ENCODE data around the gene RETREG2. TPM values are rescaled to one million over a fixed set of nuclear protein-coding genes. Genes with fewer than 3 reads are reported as not detected.

RETREG2 gene
- total and polyA plus RNA-seq, 2 of the 8 experiments (the other 6 are each of a cell fraction or from before 2014, with no cell fraction given), result 51.3 to 67.4 TPM

DNA sequence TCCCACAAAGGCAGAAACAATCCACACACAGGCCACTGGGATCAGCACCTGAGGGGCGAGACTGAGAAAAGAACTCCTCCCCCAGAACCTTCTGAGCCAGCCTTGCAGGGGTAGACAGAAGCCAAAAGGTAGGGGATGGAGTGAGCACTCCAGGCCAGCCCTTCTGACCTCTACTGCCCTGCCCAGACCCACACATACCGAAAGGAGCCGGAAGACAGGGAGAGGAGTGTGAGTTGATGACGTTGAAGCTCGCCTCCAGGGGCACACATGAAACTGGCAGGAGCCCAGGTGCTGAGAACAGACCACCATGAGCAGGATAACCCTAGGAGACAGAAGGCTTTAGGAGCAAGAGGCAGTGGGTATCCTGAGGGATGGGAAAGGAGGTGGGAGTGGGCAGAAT, 10.1 kb upstream of the RETREG2 start:
- 80% methylated on average over 5 of the region's 5 CpGs; no CpG with 5 or more reads in 1 of the 2 experiments for WGBS, 2 experiments (ENCODE audit: extremely low coverage in 1 of 2, insufficient coverage in 1 of 2, insufficient read length in 1 of 2, insufficient replicate concordance in 2 of 2, low coverage in 1 of 2, low lambda C conversion rate in 2 of 2, missing lambda C conversion rate in 1 of 2)
- ChIA-PET CTCF (ENCODE audit: partially characterized antibody) (interaction anchor here (0.8 kb wide), 1 partner anchor 9 kb away, joined by 3 read pairs; no protein-coding TSS in a partner anchor), POLR2A (ENCODE audit: partially characterized antibody) (no interaction called here)
- no peak overlapping the region for H2BK5ac ChIP-seq (ENCODE audit: low read depth, low read length)
- H3K4me1 ChIP-seq (replicated peaks in 1 of 4; ENCODE audit: control insufficient read depth in 3 of 4, insufficient read depth in 4 of 4, low read length in 3 of 4), result no peaks in the 10 kb centered on the region
- no peak overlapping the region for H2AK5ac ChIP-seq (ENCODE audit: low read depth, low read length)
- H3K18ac ChIP-seq (ENCODE audit: extremely low read depth, low read length), result no peak overlapping the region
- no peaks in the 10 kb centered on the region for H3K23me2 ChIP-seq (ENCODE audit: low read depth, low read length)
- H2BK12ac ChIP-seq (ENCODE audit: low read depth, low read length), result no peak overlapping the region
- H3K23ac ChIP-seq (ENCODE audit: insufficient read length), result no peak overlapping the region
- no peak overlapping the region for H3K27ac ChIP-seq (ENCODE audit: low read depth, low read length)
- H3K4me3 ChIP-seq (ENCODE audit: extremely low read depth in 1 of 4, insufficient read depth in 2 of 4, low read depth in 3 of 4, low read length in 4 of 4), result no peak overlapping the region
- no peak overlapping the region for H3K4me2 ChIP-seq (ENCODE audit: insufficient read depth in 1 of 2, low read depth in 2 of 2, low read length in 2 of 2)
- no peak overlapping the region for H3K56ac ChIP-seq (replicated peaks; ENCODE audit: insufficient read length, low read depth, low read length)
- no peaks in the 10 kb centered on the region for H3K79me2 ChIP-seq (ENCODE audit: control insufficient read depth in 1 of 2, insufficient read depth in 2 of 2, low read length in 2 of 2)
- H3K9ac ChIP-seq (replicated peaks in 1 of 4; ENCODE audit: extremely low read depth in 1 of 4, low read depth in 3 of 4, low read length in 3 of 4), result no peak overlapping the region
- no peak overlapping the region for H4K5ac ChIP-seq (ENCODE audit: insufficient read length, low read depth, low read length)
- no peaks in the 10 kb centered on the region for H3K9me3 ChIP-seq (ENCODE audit: insufficient read depth in 2 of 2, low read depth in 1 of 2, low read length in 1 of 2)
- no peak overlapping the region; the same call in 1 of the 2 replicates for H4K8ac ChIP-seq (ENCODE audit: extremely low read depth, insufficient read depth, low read length)
- no peak overlapping the region for H3K14ac ChIP-seq (ENCODE audit: insufficient read length)
- H3K27me3 ChIP-seq (replicated peaks in 1 of 4; ENCODE audit: control insufficient read depth in 3 of 4, extremely low read depth in 1 of 4, insufficient read depth in 3 of 4, low read length in 3 of 4), result no peaks in the 10 kb centered on the region; a peak in 1 of 7 replicates
- H4K20me1 ChIP-seq (replicated peaks in 1 of 2; ENCODE audit: control insufficient read depth in 1 of 2, insufficient read depth in 2 of 2, low read length in 2 of 2), result peaks cover 0 to 4% of the 10 kb centered on the region in 2 experiments
- H4K91ac ChIP-seq (replicated peaks; ENCODE audit: insufficient read length, low read length), result no peak overlapping the region
- no peak for DNase-seq (ENCODE audit: low read depth in 1 of 2, low spot score in 2 of 2)
- FAIRE-seq, result no peak
- TF ChIP-seq TCF12 (IDR thresholded peaks at IDR 0.05; ENCODE audit: low read depth, low read length), result no peak
- no peak for TF ChIP-seq BACH1 (IDR thresholded peaks at IDR 0.05; ENCODE audit: low read length)
- TF ChIP-seq SP2 (IDR thresholded peaks at IDR 0.05; ENCODE audit: low read length), result no peak
- TF ChIP-seq NRF1 (IDR thresholded peaks at IDR 0.05; ENCODE audit: low read depth, low read length), result no peak
- no peak for TF ChIP-seq TBP (IDR thresholded peaks at IDR 0.05; ENCODE audit: low read depth, low read length)
- no peak for TF ChIP-seq SIX5 (IDR thresholded peaks at IDR 0.05; ENCODE audit: low read depth, low read length)
- TF ChIP-seq, protein P1, sequence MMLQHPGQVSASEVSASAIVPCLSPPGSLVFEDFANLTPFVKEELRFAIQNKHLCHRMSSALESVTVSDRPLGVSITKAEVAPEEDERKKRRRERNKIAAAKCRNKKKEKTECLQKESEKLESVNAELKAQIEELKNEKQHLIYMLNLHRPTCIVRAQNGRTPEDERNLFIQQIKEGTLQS (IDR thresholded peaks at IDR 0.05; ENCODE audit: insufficient read depth, low read depth, low read length), result no peak
- TF ChIP-seq KDM1A (IDR thresholded peaks at IDR 0.05; ENCODE audit: borderline replicate concordance, low read length), result no peak
- no peak for TF ChIP-seq NANOG (IDR thresholded peaks at IDR 0.05; ENCODE audit: insufficient read depth, low read depth, low read length, poor library complexity, severe bottlenecking)
- TF ChIP-seq RAD21 (IDR thresholded peaks at IDR 0.05 in 1 of 2, conservative IDR thresholded peaks at IDR 0.05 in 1 of 2; ENCODE audit: low read depth in 2 of 2, low read length in 2 of 2), result no peak
- no peak for TF ChIP-seq TAF7 (optimal IDR thresholded peaks at IDR 0.05; ENCODE audit: borderline replicate concordance, low read depth, low read length)
- TF ChIP-seq SAP30 (IDR thresholded peaks at IDR 0.05; ENCODE audit: insufficient read depth, insufficient replicate concordance, low read length), result no peak
- H2BK15ac ChIP-seq (ENCODE audit: low read length), result no peak overlapping the region; the same call in 1 of the 2 replicates
- peaks cover 0 to 2% (median 0%) of the 10 kb centered on the region in 4 experiments; a peak in 2 of 8 replicates for H3K36me3 ChIP-seq (ENCODE audit: control insufficient read depth in 2 of 4, insufficient read depth in 4 of 4, low read length in 3 of 4)
- H2BK20ac ChIP-seq (ENCODE audit: low read length), result no peak overlapping the region
- H3K4ac ChIP-seq (replicated peaks; ENCODE audit: insufficient read length, low read depth, low read length), result no peak overlapping the region
- H2BK120ac ChIP-seq (replicated peaks; ENCODE audit: low read depth, low read length), result no peak overlapping the region
- H3K79me1 ChIP-seq (ENCODE audit: low read depth, low read length), result no peaks in the 10 kb centered on the region; the same call in 1 of the 2 replicates
- H2AFZ ChIP-seq (ENCODE audit: low read length), result no peak overlapping the region

Data from H1 (cell line).